ENCODE data around the gene CCDC141. TPM values are rescaled to one million over a fixed set of nuclear protein-coding genes. Genes with fewer than 3 reads are reported as not detected.

Gene CCDC141
- total and polyA plus RNA-seq, 2 of the 13 experiments (the other 11 are each of a cell fraction or from before 2014, with no cell fraction given): not detected

- intact Hi-C loops (cut with micrococcal nuclease; ENCODE audit: unreplicated experiment): no loop called here
- no peak overlapping the region for H3K27ac ChIP-seq (ENCODE audit: extremely low read length, insufficient read depth, low read length)
- peak; percentile 50; the same call in 1 of the 2 replicates for TF ChIP-seq ATF7 (IDR thresholded peaks at IDR 0.05)
- TF ChIP-seq ATF7 (CRISPR knock-in tag; IDR thresholded peaks at IDR 0.05): no peak
- no peak for TF ChIP-seq CEBPG (CRISPR knock-in tag; IDR thresholded peaks at IDR 0.05)
- H3K36me3 ChIP-seq (replicated peaks in 1 of 2; ENCODE audit: control insufficient read depth in 1 of 2, insufficient read depth in 2 of 2, low read length in 2 of 2): no peaks in the 10 kb centered on the region
- H3K4me2 ChIP-seq (ENCODE audit: low read depth, low read length): no peak overlapping the region
- FAIRE-seq (no peak), DNase-seq (ENCODE audit: low spot score) (no peak), ATAC-seq (peak; percentile 40; the same call in 2 of the 3 replicates)
- POLR2A ChIA-PET: no interaction called here
- no peak overlapping the region for H3K4me3 ChIP-seq (replicated peaks in 1 of 3; ENCODE audit: insufficient read depth in 1 of 3, low read depth in 2 of 3, low read length in 3 of 3)
- WGBS (ENCODE audit: low lambda C conversion rate): 9% methylated on average over 4 of the region's 4 CpGs
- no peak overlapping the region for H3K9ac ChIP-seq (ENCODE audit: insufficient read depth, low read depth, low read length)
- no peak overlapping the region for H2AFZ ChIP-seq (ENCODE audit: low read length)
- CTCF ChIA-PET (ENCODE audit: low intra/inter-chr PET ratio, low total read pairs): no interaction called here
- no peaks in the 10 kb centered on the region; a peak in 1 of 5 replicates for H3K27me3 ChIP-seq (ENCODE audit: control insufficient read depth in 1 of 2, insufficient read depth in 2 of 2, low read length in 2 of 2)
- no peaks in the 10 kb centered on the region for H3K4me1 ChIP-seq (ENCODE audit: insufficient read depth, low read length)
- no TSS peak for BruUV-seq (replicated peaks)
- H4K20me1 ChIP-seq (ENCODE audit: insufficient read depth, low read length): no peaks in the 10 kb centered on the region
- in situ Hi-C loops (cut with HindIII; ENCODE audit: extremely low pct_ligation_motif_present, low pct_unique_long_range_greater_than_20kb): no loop called here
- H3K79me2 ChIP-seq (ENCODE audit: insufficient read depth, low read length): no peaks in the 10 kb centered on the region
- no peaks in the 10 kb centered on the region for H3K9me3 ChIP-seq (ENCODE audit: low read length)
Observed at GRCh38 chr2:178928077-178928476, 121.9 kb downstream of the CCDC141 start.

- Histone ChIP-seq H3K9me3 (ENCODE audit: low read length) (no peaks in the 10 kb centered on the region), H3K27ac (ENCODE audit: extremely low read length, insufficient read depth, low read length) (no peak overlapping the region), H3K4me1 (ENCODE audit: insufficient read depth, low read length) (no peaks in the 10 kb centered on the region), H3K79me2 (ENCODE audit: insufficient read depth, low read length) (no peaks in the 10 kb centered on the region), H3K36me3 (replicated peaks in 1 of 2; ENCODE audit: control insufficient read depth in 1 of 2, insufficient read depth in 2 of 2, low read length in 2 of 2) (no peaks in the 10 kb centered on the region), H3K9ac (ENCODE audit: insufficient read depth, low read depth, low read length) (no peak overlapping the region), H3K27me3 (ENCODE audit: control insufficient read depth in 1 of 2, insufficient read depth in 2 of 2, low read length in 2 of 2) (no peaks in the 10 kb centered on the region; a peak in 1 of 5 replicates), H2AFZ (ENCODE audit: low read length) (no peak overlapping the region), H3K4me3 (replicated peaks in 1 of 3; ENCODE audit: insufficient read depth in 1 of 3, low read depth in 2 of 3, low read length in 3 of 3) (no peak overlapping the region), H3K4me2 (ENCODE audit: low read depth, low read length) (no peak overlapping the region), H4K20me1 (ENCODE audit: insufficient read depth, low read length) (no peaks in the 10 kb centered on the region)
- ATAC-seq (no peak), FAIRE-seq (no peak), DNase-seq (ENCODE audit: low spot score) (no peak)
- ChIA-PET CTCF (ENCODE audit: low intra/inter-chr PET ratio, low total read pairs) (no interaction called here), POLR2A (no interaction called here)
- BruUV-seq (replicated peaks): no TSS peak
- in situ Hi-C loops (cut with HindIII; ENCODE audit: extremely low pct_ligation_motif_present, low pct_unique_long_range_greater_than_20kb): no loop called here
- intact Hi-C loops (cut with micrococcal nuclease; ENCODE audit: unreplicated experiment): no loop called here
- 2% methylated on average over 7 of the region's 7 CpGs for WGBS (ENCODE audit: low lambda C conversion rate)
- no peak for TF ChIP-seq MBD4 (IDR thresholded peaks at IDR 0.05; ENCODE audit: borderline replicate concordance, low read length)
- TF ChIP-seq ZMYM4 (CRISPR knock-in tag; IDR thresholded peaks at IDR 0.05): no peak
- TF ChIP-seq MAZ (IDR thresholded peaks at IDR 0.05; ENCODE audit: borderline replicate concordance, low read depth, low read length): no peak
- TF ChIP-seq MAZ (CRISPR knock-in tag; IDR thresholded peaks at IDR 0.05; ENCODE audit: low read depth): no peak
- no peak for TF ChIP-seq TSC22D2 (CRISPR knock-in tag; IDR thresholded peaks at IDR 0.05; ENCODE audit: borderline replicate concordance)
- no peak for TF ChIP-seq NR2F1 (CRISPR knock-in tag; IDR thresholded peaks at IDR 0.05)
- no peak for TF ChIP-seq ZBTB2 (CRISPR knock-in tag; IDR thresholded peaks at IDR 0.05; ENCODE audit: low read depth)
- TF ChIP-seq ZNF513 (CRISPR knock-in tag; conservative IDR thresholded peaks at IDR 0.05): no peak
- no peak for TF ChIP-seq RBM39 (IDR thresholded peaks at IDR 0.05; ENCODE audit: low read depth, low read length, poor library complexity, severe bottlenecking)
- TF ChIP-seq FOXO4 (CRISPR knock-in tag; conservative IDR thresholded peaks at IDR 0.05): no peak
- no peak for TF ChIP-seq SRSF9 (IDR thresholded peaks at IDR 0.05; ENCODE audit: borderline replicate concordance, insufficient read depth, low read depth, low read length, poor library complexity, severe bottlenecking)
- no peak for TF ChIP-seq ZBTB8A (CRISPR knock-in tag; IDR thresholded peaks at IDR 0.05; ENCODE audit: borderline replicate concordance, low read depth)
Observed at GRCh38 chr2:178927173-178927572, 122.8 kb downstream of the CCDC141 start.
